Mammary epithelial cell (primary cell): Measurements from ENCODE around the gene KCNK1.

Experiments
- EZH2 ChIP-seq: IDR thresholded peaks from 2 replicates; pipeline ENCODE4 v1.6.1; 2012; ENCODE audit warnings: low read length, inconsistent platforms, borderline replicate concordance
- TF ChIP-seq, protein P1 (sequence below), 2 donors: IDR thresholded peaks in 1 of 2; conservative IDR thresholded peaks in 1 of 2; 2 replicates each; pipeline ENCODE4 v1.5.1; 2011 to 2012; ENCODE audit warnings: inconsistent platforms in 2 of 2, low read length in 2 of 2, mild to moderate bottlenecking in 2 of 2, control low read depth in 1 of 2, low read depth in 1 of 2; ENCODE audit not compliant: insufficient read depth in 1 of 2; ENCODE audit errors: extremely low read depth in 1 of 2

DNA sequence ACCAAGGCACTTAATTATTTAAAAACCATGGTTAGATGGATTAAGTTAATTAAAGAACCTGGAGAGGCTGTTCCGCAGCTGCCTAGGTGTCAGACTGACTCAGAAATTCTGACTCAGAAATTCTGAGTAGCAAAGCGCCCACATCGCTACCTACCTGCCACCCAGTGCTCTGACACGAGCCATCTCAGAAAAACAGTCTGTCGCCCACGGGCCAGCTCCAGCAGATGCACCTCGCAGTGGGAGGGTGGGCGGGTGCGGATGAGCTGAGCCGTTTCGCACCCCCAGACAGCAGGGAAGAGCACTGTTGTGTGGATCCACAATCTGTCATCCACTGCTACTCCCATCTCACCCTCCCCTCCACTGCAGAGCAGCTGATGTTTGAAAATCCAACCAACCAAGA, 13.5 kb downstream of the KCNK1 start:
- TF ChIP-seq, protein P1, sequence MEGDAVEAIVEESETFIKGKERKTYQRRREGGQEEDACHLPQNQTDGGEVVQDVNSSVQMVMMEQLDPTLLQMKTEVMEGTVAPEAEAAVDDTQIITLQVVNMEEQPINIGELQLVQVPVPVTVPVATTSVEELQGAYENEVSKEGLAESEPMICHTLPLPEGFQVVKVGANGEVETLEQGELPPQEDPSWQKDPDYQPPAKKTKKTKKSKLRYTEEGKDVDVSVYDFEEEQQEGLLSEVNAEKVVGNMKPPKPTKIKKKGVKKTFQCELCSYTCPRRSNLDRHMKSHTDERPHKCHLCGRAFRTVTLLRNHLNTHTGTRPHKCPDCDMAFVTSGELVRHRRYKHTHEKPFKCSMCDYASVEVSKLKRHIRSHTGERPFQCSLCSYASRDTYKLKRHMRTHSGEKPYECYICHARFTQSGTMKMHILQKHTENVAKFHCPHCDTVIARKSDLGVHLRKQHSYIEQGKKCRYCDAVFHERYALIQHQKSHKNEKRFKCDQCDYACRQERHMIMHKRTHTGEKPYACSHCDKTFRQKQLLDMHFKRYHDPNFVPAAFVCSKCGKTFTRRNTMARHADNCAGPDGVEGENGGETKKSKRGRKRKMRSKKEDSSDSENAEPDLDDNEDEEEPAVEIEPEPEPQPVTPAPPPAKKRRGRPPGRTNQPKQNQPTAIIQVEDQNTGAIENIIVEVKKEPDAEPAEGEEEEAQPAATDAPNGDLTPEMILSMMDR (conservative IDR thresholded peaks at IDR 0.05 in 1 of 2, IDR thresholded peaks at IDR 0.05 in 1 of 2; ENCODE audit: extremely low read depth in 1 of 2, insufficient read depth in 1 of 2, low read depth in 1 of 2, low read length in 2 of 2), result no peak
- TF ChIP-seq EZH2, result no peak
